OCI-LY3 (cell line): ENCODE results near the gene PLD5.
A peak's percentile ranks its signal among the peaks of the same experiment; 100 is the strongest.

Source experiments
- CTCF ChIP-seq: fragments of 200-600, 300-600 bp; sonication (generic); IDR thresholded peaks from 2 replicates; pipeline ENCODE4 v1.5.1; 2014; ENCODE audit warnings: antibody characterized with exemption, low read length, low read depth
- EZH2phosphoT487 ChIP-seq: fragments of 200-600 bp; shearing (Covaris generic); IDR thresholded peaks from 2 replicates; pipeline ENCODE4 v1.6.1; 2018; ENCODE audit warnings: antibody characterized with exemption, mixed run types, low read depth

- TF ChIP-seq CTCF (peak; percentile 85), EZH2phosphoT487 (no peak)
Observed at GRCh38 chr1:242454262-242455051, 70.0 kb downstream of the PLD5 start.
